GM19238 (cell line): ENCODE results near the gene SLC11A1.

Source experiments
- DNase-seq: peaks from one replicate; pipeline ENCODE4 v3.0.0; 2011; ENCODE audit warnings: low spot score; ENCODE audit not compliant: insufficient read length

SLC11A1 gene

GRCh38 chr2:218381916-218382366 lies at the start of gene SLC11A1:
SLC11A1 (plus strand) TSS chr2:218382273; CDS start chr2:218382369, 96 bp downstream.
- DNase-seq, result no peak

GRCh38 chr2:218332288-218332687 lies 49.8 kb upstream of the SLC11A1 start:
- no peak for DNase-seq

GRCh38 chr2:218332920-218333645 lies 49.0 kb upstream of the SLC11A1 start:
- DNase-seq, result no peak

- DNase-seq, result no peak
Observed at GRCh38 chr2:218334531-218334930, 47.5 kb upstream of the SLC11A1 start.

GRCh38 chr2:218340656-218341055 lies 41.4 kb upstream of the SLC11A1 start:
- DNase-seq, result no peak

- no peak for DNase-seq
Observed at GRCh38 chr2:218341381-218341780, 40.7 kb upstream of the SLC11A1 start.

- no peak for DNase-seq
Observed at GRCh38 chr2:218342837-218343236, 39.2 kb upstream of the SLC11A1 start.

- DNase-seq, result no peak
Observed at GRCh38 chr2:218343591-218343990, 38.5 kb upstream of the SLC11A1 start.

GRCh38 chr2:218344090-218344754 lies 37.9 kb upstream of the SLC11A1 start:
- DNase-seq, result no peak

- DNase-seq, result no peak
Observed at GRCh38 chr2:218344755-218345417, 37.2 kb upstream of the SLC11A1 start.

- DNase-seq, result no peak
Observed at GRCh38 chr2:218345491-218346236, 36.4 kb upstream of the SLC11A1 start.

- DNase-seq, result no peak
Observed at GRCh38 chr2:218347172-218347571, 34.9 kb upstream of the SLC11A1 start.

- no peak for DNase-seq
Observed at GRCh38 chr2:218354045-218354444, 28.0 kb upstream of the SLC11A1 start.

GRCh38 chr2:218354850-218355443 lies 27.1 kb upstream of the SLC11A1 start:
- DNase-seq, result no peak

GRCh38 chr2:218357236-218358177 lies 24.6 kb upstream of the SLC11A1 start:
- DNase-seq, result no peak

- no peak for DNase-seq
Observed at GRCh38 chr2:218360453-218360852, 21.6 kb upstream of the SLC11A1 start.

GRCh38 chr2:218362606-218363005 lies 19.5 kb upstream of the SLC11A1 start:
- no peak for DNase-seq

GRCh38 chr2:218363736-218364135 lies 18.3 kb upstream of the SLC11A1 start:
- DNase-seq, result no peak

- no peak for DNase-seq
Observed at GRCh38 chr2:218364196-218364595, 17.9 kb upstream of the SLC11A1 start.
